SK-MEL-5 (cell line): Measurements from ENCODE around the gene AGBL3. TPM values are rescaled to one million over a fixed set of nuclear protein-coding genes. Genes with fewer than 3 reads are reported as not detected.

ENCODE experiments used
- DNase-seq: peaks from one replicate; pipeline ENCODE4 v3.0.0-alpha.2; 2016; ENCODE audit warnings: low read depth, low spot score
- in situ Hi-C: cut with HindIII; loops from 2 replicates; pipeline ENCODE4 v1.10.0; 2016; ENCODE audit warnings: low sequenced_read_pairs, high pct_unique_total_duplicates, low pct_unique_long_range_greater_than_20kb
- polyA plus RNA-seq, 2 experiments: library from polyadenylated mRNA; depleted of rRNA; stranded (reverse); fragments of >200 nt; gene quantifications; 2 replicates each; pipeline ENCODE4 v1.2.3, GENCODE V29; 2015
- total RNA-seq: library from RNA; depleted of rRNA; stranded (reverse); fragments of >200 nt; shearing (Covaris generic); gene quantifications from 2 replicates; pipeline ENCODE4 v1.2.3, GENCODE V29; 2014; rRNA removed

The AGBL3 gene
- total RNA-seq = 0.69 and 0.90 TPM in 2 replicates
- polyA plus RNA-seq (2015; cell fraction: cytosol; rRNA removed) = 0.10 and 0.22 TPM in 2 replicates
- polyA plus RNA-seq (2015; cell fraction: nucleus; rRNA removed) = 1.6 and 6.8 TPM in 2 replicates

GRCh38 chr7:134986363-134987251 lies at the start of gene AGBL3:
AGBL3 (plus strand) TSS chr7:134986508; CDS start chr7:134987934, 1,426 bp downstream.
- peak; percentile 99 for DNase-seq
- in situ Hi-C loops = no loop called here

DNA sequence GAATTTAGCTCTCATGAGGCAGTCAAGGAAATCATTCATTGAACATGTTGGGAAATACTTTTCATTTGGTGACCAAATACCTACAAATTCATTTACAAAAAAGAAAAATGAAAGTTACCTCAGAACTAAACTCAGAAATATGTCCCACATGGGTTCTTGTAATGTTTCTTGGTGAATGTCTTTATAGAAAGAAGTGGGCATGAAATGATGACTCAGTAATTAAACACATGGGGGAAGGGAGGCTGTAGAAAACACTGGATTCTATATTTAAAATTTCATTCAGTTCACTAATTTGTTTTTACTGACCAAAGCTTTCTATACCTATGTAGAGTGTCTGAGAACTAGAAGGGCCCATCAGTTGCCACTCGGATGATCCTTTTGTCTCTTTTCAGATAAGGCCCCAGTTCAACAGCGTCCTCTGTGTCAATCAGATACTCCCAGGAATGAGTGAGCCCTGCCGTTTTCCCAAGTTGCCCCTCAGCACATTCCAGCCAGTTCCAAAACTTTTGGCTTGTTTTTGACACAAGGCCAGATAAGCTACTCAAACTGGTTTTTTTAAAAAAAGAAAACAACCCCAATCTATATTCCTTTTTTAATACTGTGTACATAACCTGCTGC lies 49.3 kb upstream of the AGBL3 start:
- no peak for DNase-seq
- in situ Hi-C loops = no loop called here

DNA sequence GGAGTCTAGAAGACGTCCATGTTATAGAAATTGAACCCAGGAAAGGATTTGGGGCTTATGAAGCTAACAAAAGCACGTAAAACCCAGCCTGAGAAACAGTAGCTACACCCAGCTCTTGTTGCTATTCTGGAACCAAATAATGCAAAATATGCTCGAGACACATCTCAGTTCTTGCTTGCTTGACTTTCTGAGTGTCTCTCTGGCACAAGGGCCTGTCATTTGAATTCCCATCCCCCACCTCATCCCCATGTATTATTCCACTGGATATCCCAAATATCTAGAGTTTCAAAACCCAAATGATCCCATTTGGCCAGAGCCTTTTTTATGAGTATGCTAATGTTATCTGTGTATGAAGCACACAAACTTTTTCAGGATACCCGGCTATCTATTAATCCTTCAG lies 48.2 kb upstream of the AGBL3 start:
- no peak for DNase-seq
- in situ Hi-C loops = no loop called here

DNA sequence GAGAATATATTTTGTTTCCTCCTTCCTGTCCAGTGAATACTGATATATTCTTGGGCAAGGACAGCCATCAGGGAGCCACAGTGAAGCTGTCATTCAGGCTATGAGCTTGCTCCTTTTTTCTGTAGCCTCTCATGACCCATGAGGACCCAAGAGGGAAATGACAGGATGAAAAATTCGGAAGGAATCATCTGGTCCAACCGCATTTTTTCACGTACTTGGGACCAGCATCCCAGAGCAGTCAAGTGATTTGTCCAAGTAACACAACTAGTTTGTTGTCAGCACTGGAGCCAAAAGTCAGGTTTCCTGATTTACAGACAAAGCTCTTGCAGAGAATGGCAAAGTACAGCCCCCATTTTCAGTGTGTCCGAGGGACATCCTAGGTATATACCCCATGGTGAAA lies 47.2 kb upstream of the AGBL3 start:
- in situ Hi-C loops = no loop called here
- no peak for DNase-seq

DNA sequence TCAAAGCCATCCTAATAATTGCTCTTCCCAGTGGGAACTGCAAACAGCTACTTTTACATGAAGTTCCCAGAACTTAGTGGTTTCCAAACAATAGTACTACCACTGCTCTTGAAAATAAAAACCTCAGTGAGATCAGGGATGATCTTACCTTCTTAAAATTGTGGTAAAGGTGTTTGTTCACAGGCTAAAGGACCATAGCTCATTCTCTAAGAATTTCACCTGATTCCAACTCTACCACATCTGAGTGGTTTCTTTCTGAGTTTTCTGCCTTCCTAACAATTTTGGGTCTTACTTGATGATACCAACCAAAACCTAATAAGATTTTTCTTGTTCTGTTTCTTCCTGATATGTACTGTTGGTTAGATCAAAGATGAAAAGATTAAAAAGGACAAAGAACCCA lies 45.6 kb upstream of the AGBL3 start:
- in situ Hi-C loops = no loop called here
- no peak for DNase-seq

- DNase-seq = no peak
- in situ Hi-C loops = no loop called here
Measured at GRCh38 chr7:134941185-134941900, 45.0 kb upstream of the AGBL3 start.

DNA sequence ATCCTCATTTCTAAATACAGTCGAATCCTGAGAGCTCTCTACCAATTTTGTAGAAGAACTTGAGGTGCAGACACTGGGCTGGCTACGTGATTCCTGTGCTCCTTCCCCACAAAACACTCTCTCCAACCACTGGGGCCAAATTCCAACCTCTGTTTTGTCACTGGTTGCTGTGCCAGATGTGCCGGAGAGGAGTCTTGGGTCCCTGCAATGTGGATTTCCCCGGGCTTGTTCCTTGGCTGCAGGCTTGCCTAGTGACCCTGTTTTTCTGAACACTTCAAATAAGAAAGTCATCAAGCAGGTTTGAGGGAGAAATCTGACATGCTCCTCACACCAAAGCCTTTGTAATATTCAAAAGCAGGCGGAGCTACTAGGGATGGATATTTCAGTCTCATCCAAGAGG lies 44.4 kb upstream of the AGBL3 start:
- no peak for DNase-seq
- in situ Hi-C loops = no loop called here

GRCh38 chr7:134942690-134943466 lies 43.4 kb upstream of the AGBL3 start:
- DNase-seq = no peak
- in situ Hi-C loops = no loop called here

DNA sequence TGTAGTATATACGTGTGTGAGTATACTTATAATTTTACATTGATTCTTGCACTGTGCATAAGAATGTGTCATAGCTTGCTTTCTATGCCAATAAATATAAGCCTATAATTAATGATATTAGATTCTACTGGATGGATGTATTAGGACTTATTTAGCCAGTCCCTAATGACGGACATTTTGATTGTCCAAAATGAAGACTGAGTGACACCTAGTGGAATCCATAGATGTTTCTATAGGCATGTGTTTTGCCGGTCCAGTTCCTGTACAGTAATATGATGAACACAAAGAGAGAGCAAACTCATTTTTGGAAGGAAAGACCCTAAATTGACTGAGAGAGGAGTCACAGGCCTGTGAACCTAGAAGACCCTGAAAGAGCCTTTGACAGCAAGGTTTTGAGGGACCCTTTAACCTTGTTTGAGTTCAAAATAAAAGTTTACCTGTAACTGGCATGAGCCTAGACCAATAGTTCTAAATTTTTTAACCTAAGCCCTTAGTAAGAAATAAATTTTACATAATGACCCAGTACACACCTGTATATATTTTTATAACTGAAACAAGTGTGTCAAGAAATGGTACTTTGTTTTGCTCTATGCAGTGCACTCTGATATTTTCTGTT lies 42.4 kb upstream of the AGBL3 start:
- in situ Hi-C loops = no loop called here
- DNase-seq = peak; percentile 76

- in situ Hi-C loops = no loop called here
- DNase-seq = no peak
Measured at GRCh38 chr7:134945691-134946090, 40.6 kb upstream of the AGBL3 start.

GRCh38 chr7:134946260-134946659 lies 40.0 kb upstream of the AGBL3 start:
- no peak for DNase-seq
- in situ Hi-C loops = no loop called here

- in situ Hi-C loops = no loop called here
- no peak for DNase-seq
Measured at GRCh38 chr7:134947329-134947728, 39.0 kb upstream of the AGBL3 start.

- in situ Hi-C loops = no loop called here
- no peak for DNase-seq
Measured at GRCh38 chr7:134947831-134948230, 38.5 kb upstream of the AGBL3 start.

DNA sequence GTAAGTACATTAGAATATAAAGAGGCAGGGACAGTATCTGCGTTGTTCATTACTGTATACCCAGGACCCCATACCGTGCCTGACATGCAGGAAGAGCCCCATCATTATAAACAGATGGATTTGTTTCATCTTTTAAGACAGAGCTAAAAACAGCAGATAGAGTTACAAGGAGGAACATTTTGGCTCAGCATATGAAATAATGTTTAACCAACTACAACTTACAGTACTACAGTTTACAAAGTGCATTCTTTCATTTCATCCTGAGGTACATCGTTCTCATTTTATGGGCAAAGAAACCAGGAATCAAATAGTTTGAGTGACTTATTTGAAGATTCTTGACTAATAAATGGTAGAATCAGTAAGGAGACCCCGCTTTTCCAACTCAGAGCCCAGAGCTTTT lies 38.1 kb upstream of the AGBL3 start:
- DNase-seq = no peak
- in situ Hi-C loops = no loop called here

DNA sequence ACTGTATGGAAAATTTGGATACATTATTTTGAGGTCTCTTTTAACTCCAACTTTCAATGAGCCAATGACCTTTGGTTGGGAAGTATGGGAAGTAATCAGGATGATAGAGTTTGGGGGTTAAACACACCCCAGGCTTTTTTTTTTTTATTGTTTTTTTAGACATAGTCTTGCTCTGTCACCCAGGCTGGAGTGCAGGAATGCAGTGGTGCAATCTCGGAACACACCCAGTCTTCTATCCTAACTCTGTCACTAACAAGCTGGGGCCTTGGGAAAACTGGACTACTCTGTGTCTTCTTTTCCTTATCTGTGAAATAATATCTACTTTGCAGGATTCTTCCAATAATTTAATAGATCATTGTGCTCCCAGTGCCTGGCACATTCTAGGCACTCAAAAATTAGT lies 37.6 kb upstream of the AGBL3 start:
- in situ Hi-C loops = no loop called here
- DNase-seq = no peak

- DNase-seq = no peak
- in situ Hi-C loops = no loop called here
Measured at GRCh38 chr7:134949171-134949570, 37.1 kb upstream of the AGBL3 start.
